22Rv1 (cell line): ENCODE measurements around the gene RAP2A.

Source experiments
- H3K27ac ChIP-seq: fragments of 450-650 bp; 2 replicates; pipeline ENCODE4 v1.5.1; 2017
- ZFX ChIP-seq: fragments of 450-650 bp; IDR thresholded peaks from 2 replicates; pipeline ENCODE4 v1.6.1; 2017; ENCODE audit warnings: antibody characterized with exemption, borderline replicate concordance
- TF ChIP-seq, protein P1 (sequence below): fragments of 450-650 bp; IDR thresholded peaks from 2 replicates; pipeline ENCODE4 v1.5.1; 2017; ENCODE audit warnings: mild to moderate bottlenecking

Gene RAP2A

DNA sequence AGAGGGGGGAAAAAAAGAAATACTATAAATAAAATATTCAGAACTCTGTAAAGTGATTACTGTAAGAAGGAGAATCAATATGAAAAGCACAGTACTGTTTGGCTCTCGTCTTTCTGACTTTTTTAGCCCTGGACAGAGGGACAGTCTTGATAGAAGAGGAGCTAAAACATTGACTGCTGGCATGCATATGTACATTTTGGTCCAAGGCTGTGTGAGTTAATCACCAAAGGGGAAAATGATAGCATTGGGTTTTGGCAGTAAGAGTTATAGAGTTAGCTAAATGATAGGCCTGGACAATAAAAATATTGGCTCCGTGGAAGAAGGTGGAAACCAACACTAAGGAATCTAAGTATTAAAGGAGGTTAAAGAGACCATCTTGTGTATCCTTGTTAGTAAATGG lies 50.3 kb downstream of the RAP2A start:
- H3K27ac ChIP-seq = no peak overlapping the region
- no peak for TF ChIP-seq ZFX
- TF ChIP-seq, protein P1, sequence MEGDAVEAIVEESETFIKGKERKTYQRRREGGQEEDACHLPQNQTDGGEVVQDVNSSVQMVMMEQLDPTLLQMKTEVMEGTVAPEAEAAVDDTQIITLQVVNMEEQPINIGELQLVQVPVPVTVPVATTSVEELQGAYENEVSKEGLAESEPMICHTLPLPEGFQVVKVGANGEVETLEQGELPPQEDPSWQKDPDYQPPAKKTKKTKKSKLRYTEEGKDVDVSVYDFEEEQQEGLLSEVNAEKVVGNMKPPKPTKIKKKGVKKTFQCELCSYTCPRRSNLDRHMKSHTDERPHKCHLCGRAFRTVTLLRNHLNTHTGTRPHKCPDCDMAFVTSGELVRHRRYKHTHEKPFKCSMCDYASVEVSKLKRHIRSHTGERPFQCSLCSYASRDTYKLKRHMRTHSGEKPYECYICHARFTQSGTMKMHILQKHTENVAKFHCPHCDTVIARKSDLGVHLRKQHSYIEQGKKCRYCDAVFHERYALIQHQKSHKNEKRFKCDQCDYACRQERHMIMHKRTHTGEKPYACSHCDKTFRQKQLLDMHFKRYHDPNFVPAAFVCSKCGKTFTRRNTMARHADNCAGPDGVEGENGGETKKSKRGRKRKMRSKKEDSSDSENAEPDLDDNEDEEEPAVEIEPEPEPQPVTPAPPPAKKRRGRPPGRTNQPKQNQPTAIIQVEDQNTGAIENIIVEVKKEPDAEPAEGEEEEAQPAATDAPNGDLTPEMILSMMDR = no peak

DNA sequence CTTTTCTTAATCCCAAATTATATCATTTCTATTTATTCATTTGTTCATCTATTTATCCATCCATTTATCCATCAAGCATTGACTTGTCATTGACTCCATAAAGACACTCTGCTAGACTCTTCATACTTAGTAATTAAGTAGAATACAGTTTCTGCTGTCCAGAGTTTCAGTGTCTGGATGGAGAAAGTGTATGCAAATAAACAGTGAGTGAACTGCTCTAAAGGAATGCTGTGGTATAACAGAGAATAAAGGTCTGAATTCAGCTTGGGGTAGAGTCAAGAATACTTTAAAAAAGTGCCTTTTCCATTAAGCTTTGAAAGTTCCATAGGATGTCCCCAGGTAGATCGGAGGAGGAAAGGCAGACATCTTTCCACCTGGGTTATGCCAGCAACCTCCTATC lies 51.4 kb downstream of the RAP2A start:
- no peak for TF ChIP-seq ZFX
- TF ChIP-seq, protein P1 = no peak
- no peak overlapping the region for H3K27ac ChIP-seq

DNA sequence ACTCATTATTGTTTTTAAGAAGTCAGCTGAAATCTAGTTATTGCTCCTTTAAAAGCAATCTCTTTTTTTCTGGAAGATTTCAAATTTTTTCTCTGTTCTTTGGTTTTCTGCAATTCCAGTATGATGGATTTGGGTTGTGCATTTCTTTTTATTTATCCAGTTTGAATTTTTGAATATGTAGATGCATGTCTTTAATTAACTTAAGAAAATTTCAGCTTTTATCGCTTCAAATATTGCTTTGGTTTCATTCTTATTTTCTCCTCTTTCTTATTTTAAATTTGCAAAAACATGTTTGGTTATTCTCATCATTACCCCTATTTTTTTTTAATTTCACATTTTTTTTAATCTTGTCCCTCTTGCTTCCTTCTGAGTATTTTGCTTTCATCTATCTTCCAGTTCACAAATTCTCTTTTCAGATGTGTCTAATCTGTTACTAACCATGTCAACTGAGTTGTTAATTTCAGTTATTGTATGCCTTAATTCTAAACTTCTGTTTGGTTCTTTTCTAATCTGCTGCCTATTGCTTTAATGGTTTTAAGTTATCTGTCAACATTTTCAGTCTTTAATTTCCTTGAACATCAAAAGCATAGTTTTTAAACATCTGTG lies 56.8 kb downstream of the RAP2A start:
- no peak for TF ChIP-seq ZFX
- TF ChIP-seq, protein P1 = no peak
- no peak overlapping the region for H3K27ac ChIP-seq

DNA sequence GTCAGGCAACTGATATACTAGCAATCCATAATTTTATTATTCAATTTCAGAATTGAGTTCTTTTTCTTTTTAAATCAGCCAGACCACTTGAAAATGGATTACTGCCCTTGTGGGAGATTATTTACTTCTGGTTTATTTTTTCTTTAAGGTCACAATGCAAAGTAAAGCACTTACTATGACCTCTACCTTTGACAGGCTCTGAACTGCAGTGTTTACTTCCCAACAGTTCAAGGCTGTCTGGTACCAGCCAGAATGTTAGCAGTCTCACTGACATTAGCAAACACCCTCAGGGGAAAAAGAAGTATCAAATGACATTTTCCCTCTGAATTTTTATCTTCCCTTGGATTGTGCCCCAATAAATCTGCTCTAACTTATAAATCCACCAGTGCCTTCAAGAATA lies 57.5 kb downstream of the RAP2A start:
- TF ChIP-seq, protein P1 = no peak
- TF ChIP-seq ZFX = no peak

DNA sequence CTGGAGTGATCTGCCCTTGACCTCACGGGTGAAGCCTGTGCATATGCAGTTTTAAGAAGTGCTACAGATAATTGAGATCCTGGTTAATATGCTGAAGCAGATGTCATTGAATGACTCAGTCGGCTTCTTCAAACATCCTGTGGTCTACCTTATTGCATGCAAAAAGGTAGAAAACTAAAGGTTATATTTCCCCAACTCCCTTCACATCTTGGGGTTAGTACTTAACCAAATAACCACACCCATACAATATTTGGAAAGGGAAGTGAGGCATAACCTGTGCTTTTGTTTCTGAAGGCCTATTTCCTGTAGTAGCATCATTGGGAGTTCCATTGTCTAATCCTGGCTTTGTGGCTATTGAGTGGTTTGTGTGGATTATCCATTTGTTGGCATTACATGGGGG lies 58.3 kb downstream of the RAP2A start:
- no peak overlapping the region for H3K27ac ChIP-seq
- no peak for TF ChIP-seq ZFX
- TF ChIP-seq, protein P1 = no peak

More for the DNA sequence above, 57.5 kb downstream of the RAP2A start:
- H3K27ac ChIP-seq = no peak overlapping the region

DNA sequence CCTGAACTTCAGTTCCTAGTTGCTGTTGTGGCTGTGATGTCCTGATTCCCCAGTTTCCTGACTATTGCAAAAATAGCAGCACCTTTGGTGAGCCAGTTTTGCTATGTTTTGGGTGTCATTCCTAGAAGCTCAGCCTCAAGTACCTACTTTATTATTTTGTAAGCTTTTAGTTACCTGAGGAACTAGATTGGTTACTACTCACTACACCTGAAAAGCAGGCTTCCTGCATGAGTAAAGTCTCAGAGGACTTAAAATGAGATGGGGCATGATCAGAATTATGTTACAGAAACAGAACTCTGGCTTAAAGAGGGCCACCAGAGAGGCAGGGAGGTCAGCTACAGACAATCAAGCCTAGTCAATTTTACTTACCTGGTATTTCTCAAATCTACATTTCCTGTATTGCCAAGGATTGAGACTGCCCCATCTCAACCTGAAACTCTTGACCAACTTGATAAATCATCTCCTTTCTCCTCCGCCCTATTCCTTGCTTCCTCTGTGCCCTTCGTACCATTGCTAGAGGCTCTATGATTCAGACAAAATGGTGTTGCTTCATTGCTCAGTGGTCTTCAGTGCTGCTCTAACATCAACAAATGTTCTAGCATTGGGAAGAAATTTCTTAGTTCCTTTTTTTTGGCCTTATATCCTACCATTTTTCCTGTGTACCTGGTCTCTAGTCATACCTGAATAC lies 58.9 kb downstream of the RAP2A start:
- no peak overlapping the region for H3K27ac ChIP-seq
- no peak for TF ChIP-seq ZFX
- TF ChIP-seq, protein P1 = no peak

DNA sequence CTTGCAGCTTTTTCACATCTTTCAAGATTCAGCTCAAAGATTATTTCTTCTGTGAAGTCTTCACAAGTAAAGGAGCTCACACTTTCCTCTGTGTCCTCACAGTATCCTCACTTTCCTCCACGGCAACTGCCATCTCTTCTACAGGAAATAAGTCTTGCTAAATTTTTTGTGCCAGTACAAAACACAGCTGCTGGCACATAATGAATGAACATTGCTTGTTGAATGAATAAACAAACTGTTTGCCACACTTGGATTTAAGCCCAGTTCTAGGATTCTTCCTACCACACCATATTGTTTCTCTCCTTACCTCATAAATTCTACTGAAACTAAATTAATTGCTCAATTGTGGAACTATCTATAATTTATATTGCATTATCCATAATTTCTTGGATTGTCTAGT lies 59.5 kb downstream of the RAP2A start:
- H3K27ac ChIP-seq = no peak overlapping the region
- TF ChIP-seq, protein P1 = no peak
- TF ChIP-seq ZFX = no peak
